Vagina (tissue), 2 donors: ENCODE data around the gene CDK2AP2. TPM values are rescaled to one million over a fixed set of nuclear protein-coding genes. Genes with fewer than 3 reads are reported as not detected.
"Not testable (repeated sequence)": the region's sequence is repeated elsewhere in the genome, so short reads cannot be mapped to it uniquely, and the experiment has no call there.

ENCODE experiments used
- DNase-seq, 2 donors: peaks; one replicate each; pipeline ENCODE4 v3.0.0-alpha.2; 2017; ENCODE audit errors: extremely low spot score in 2 of 2
- H3K27ac ChIP-seq: fragments of 200-600 bp; sonication (generic); one replicate; pipeline ENCODE4 v1.5.1; 2019
- H3K27me3 ChIP-seq: fragments of 200-600 bp; sonication (generic); one replicate; pipeline ENCODE4 v1.5.1; 2019
- H3K36me3 ChIP-seq, 2 donors: fragments of 200-600 bp; sonication (generic); one replicate each; pipeline ENCODE4 v1.5.1; 2017 to 2019
- H3K4me1 ChIP-seq: fragments of 200-600 bp; sonication (generic); one replicate; pipeline ENCODE4 v1.5.1; 2019
- H3K4me3 ChIP-seq, 2 donors: fragments of 200-600 bp; sonication (generic); 1 replicate in 1 of 2; 2 replicates in 1 of 2; pipeline ENCODE4 v1.5.1; 2016 to 2019
- H3K9me3 ChIP-seq: fragments of 200-600 bp; sonication (generic); one replicate; pipeline ENCODE4 v1.5.1; 2019
- POLR2A ChIP-seq, 2 donors: fragments of 450-650 bp; IDR thresholded peaks; one replicate each; pipeline ENCODE4 v1.6.1; 2017; ENCODE audit warnings: antibody characterized with exemption in 2 of 2, mild to moderate bottlenecking in 2 of 2, moderate library complexity in 2 of 2
- POLR2AphosphoS5 ChIP-seq, 2 donors: sonication (generic); formaldehyde crosslinking; IDR thresholded peaks; one replicate each; pipeline ENCODE4 v1.9.0; 2017; ENCODE audit warnings: antibody characterized with exemption in 2 of 2, mild to moderate bottlenecking in 2 of 2, low read depth in 1 of 2; ENCODE audit not compliant: insufficient read depth in 1 of 2
- intact Hi-C: fragments of 100-400 bp; cut with DNase I; formaldehyde crosslinking; loops from one replicate; pipeline ENCODE4 v1.15.1; 2023
- total RNA-seq: library from RNA; depleted of rRNA; stranded (reverse); fragments of >200 nt; gene quantifications from one replicate; pipeline ENCODE4 v1.2.3, GENCODE V29; 2016
- TF ChIP-seq, protein P1 (sequence below), 3 experiments: fragments of 450-650 bp in 2 of 3; fragments of 200-600 bp in 1 of 3; sonication (generic) in 1 of 3; IDR thresholded peaks; one replicate each; pipeline ENCODE4 v1.5.1; 2017 to 2019; ENCODE audit warnings: antibody characterized with exemption in 3 of 3, mild to moderate bottlenecking in 2 of 3, moderate library complexity in 2 of 3

CDK2AP2 gene
- total RNA-seq, 1 donor from 2014 or later = 46.4 TPM

DNA sequence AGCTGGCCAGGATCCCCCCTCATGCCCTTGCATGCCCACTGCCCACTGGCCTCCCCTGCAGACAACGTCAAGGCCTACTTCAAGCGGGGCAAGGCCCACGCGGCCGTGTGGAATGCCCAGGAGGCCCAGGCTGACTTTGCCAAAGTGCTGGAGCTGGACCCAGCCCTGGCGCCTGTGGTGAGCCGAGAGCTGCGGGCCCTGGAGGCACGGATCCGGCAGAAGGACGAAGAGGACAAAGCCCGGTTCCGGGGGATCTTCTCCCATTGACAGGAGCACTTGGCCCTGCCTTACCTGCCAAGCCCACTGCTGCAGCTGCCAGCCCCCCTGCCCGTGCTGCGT, 17.3 kb downstream of the CDK2AP2 start:
- Histone ChIP-seq H3K9me3 (no peaks in the 10 kb centered on the region), H3K4me1 (peaks cover 10% of the 10 kb centered on the region), H3K27me3 (no peaks in the 10 kb centered on the region), H3K36me3 (peaks cover 0 to 47% of the 10 kb centered on the region in 2 donors), H3K4me3 (no peak overlapping the region), H3K27ac (no peak overlapping the region)
- TF ChIP-seq, protein P1, sequence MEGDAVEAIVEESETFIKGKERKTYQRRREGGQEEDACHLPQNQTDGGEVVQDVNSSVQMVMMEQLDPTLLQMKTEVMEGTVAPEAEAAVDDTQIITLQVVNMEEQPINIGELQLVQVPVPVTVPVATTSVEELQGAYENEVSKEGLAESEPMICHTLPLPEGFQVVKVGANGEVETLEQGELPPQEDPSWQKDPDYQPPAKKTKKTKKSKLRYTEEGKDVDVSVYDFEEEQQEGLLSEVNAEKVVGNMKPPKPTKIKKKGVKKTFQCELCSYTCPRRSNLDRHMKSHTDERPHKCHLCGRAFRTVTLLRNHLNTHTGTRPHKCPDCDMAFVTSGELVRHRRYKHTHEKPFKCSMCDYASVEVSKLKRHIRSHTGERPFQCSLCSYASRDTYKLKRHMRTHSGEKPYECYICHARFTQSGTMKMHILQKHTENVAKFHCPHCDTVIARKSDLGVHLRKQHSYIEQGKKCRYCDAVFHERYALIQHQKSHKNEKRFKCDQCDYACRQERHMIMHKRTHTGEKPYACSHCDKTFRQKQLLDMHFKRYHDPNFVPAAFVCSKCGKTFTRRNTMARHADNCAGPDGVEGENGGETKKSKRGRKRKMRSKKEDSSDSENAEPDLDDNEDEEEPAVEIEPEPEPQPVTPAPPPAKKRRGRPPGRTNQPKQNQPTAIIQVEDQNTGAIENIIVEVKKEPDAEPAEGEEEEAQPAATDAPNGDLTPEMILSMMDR (IDR thresholded peaks at IDR 0.05) = no peak
- no peak for TF ChIP-seq POLR2AphosphoS5 (IDR thresholded peaks at IDR 0.05; ENCODE audit: insufficient read depth in 1 of 2, low read depth in 1 of 2)
- no peak for TF ChIP-seq POLR2A (IDR thresholded peaks at IDR 0.05)
- intact Hi-C loops = no loop called here
- no peak for DNase-seq

DNA sequence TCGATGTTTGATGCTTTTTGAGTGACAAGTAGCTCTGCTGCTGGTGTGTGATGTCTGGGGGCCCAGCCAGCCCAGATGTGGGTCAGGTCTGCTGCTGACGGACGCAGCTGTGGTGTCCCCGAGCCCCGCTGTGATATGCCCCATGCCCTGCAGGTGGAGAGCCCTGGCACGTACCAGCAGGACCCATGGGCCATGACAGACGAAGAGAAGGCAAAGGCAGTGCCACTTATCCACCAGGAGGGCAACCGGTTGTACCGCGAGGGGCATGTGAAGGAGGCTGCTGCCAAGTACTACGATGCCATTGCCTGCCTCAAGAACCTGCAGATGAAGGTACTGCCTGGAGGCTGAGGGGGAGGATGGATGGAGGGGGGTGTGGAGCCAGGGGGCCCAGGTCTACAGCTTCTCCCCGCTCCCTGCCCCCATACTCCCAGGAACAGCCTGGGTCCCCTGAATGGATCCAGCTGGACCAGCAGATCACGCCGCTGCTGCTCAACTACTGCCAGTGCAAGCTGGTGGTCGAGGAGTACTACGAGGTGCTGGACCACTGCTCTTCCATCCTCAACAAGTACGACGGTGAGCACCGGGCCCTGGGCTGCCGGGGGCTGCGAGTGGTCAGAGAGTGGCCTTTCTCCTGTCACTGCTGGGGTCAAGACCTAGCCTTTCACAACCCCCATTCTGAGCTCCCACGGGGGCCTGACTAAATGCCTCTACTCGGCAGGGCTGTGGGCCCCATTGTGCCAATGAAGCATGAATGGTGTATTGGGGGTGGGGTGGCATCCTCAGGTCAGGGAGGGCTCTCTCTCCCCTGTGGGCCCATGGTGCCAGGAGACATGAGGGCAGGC, 17.9 kb downstream of the CDK2AP2 start:
- no peak for DNase-seq
- TF ChIP-seq, protein P1 (IDR thresholded peaks at IDR 0.05) = no peak
- no peak for TF ChIP-seq POLR2A (IDR thresholded peaks at IDR 0.05)
- no peak for TF ChIP-seq POLR2AphosphoS5 (IDR thresholded peaks at IDR 0.05; ENCODE audit: insufficient read depth in 1 of 2, low read depth in 1 of 2)
- H3K36me3 ChIP-seq = peaks cover 0 to 47% of the 10 kb centered on the region in 2 donors

GRCh38 chr11:67489203-67489884, 18.6 kb downstream of the CDK2AP2 start:
- H3K27ac ChIP-seq = no peak overlapping the region
- TF ChIP-seq POLR2AphosphoS5 (IDR thresholded peaks at IDR 0.05; ENCODE audit: insufficient read depth in 1 of 2, low read depth in 1 of 2) (no peak), POLR2A (IDR thresholded peaks at IDR 0.05) (no peak)
- TF ChIP-seq, protein P1 (IDR thresholded peaks at IDR 0.05) = no peak
- no peaks in the 10 kb centered on the region for H3K9me3 ChIP-seq
- peaks cover 21% of the 10 kb centered on the region for H3K4me1 ChIP-seq
- H3K27me3 ChIP-seq = no peaks in the 10 kb centered on the region
- DNase-seq = no peak
- intact Hi-C loops = no loop called here
- peaks cover 0 to 47% of the 10 kb centered on the region in 2 donors for H3K36me3 ChIP-seq
- H3K4me3 ChIP-seq = no peak overlapping the region

More for the DNA sequence above, 17.9 kb downstream of the CDK2AP2 start:
- Histone ChIP-seq H3K27ac (no peak overlapping the region), H3K27me3 (no peaks in the 10 kb centered on the region), H3K4me3 (no peak overlapping the region), H3K4me1 (peaks cover 13% of the 10 kb centered on the region), H3K9me3 (no peaks in the 10 kb centered on the region)
- intact Hi-C loops = no loop called here

GRCh38 chr11:67486481-67487195, 21.3 kb downstream of the CDK2AP2 start:
- H3K27me3 ChIP-seq = no peaks in the 10 kb centered on the region
- no peak for DNase-seq
- H3K36me3 ChIP-seq = peaks cover 0 to 31% of the 10 kb centered on the region in 2 donors
- no peaks in the 10 kb centered on the region for H3K9me3 ChIP-seq
- intact Hi-C loops = no loop called here
- H3K27ac ChIP-seq = no peak overlapping the region
- TF ChIP-seq POLR2A (IDR thresholded peaks at IDR 0.05) = no peak
- TF ChIP-seq, protein P1 (IDR thresholded peaks at IDR 0.05) = no peak
- no peak for TF ChIP-seq POLR2AphosphoS5 (IDR thresholded peaks at IDR 0.05; ENCODE audit: insufficient read depth in 1 of 2, low read depth in 1 of 2)
- no peak overlapping the region for H3K4me3 ChIP-seq
- H3K4me1 ChIP-seq = peaks cover 33% of the 10 kb centered on the region

DNA sequence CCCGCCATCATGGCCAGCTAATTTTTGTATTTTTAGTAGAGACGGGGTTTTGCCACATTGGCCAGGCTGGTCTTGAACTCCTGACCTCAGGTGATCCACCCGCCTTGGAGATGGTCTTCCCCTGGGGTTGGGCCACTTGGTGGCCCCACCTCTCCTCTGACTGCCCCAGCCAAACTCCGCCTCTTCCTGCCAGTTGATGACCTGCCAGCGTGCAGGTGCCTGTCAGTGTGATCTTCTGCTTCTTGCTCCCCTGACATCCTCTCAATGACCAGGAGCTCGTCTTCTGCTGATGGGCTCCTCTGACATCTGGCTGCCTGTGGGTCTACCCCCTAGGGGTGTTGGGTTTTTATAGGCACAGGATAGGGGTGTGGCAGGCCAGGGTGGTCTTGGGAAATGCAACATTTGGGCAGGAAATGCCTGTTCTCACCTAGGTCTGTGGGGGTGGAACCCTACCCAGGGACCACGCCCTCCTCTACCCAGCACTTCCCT, 22.0 kb downstream of the CDK2AP2 start:
- H3K36me3 ChIP-seq = peaks cover 0 to 25% of the 10 kb centered on the region in 2 donors
- H3K27me3 ChIP-seq, H3K27ac ChIP-seq, H3K9me3 ChIP-seq, H3K4me3 ChIP-seq, DNase-seq, intact Hi-C loops: not testable (repeated sequence)
- H3K4me1 ChIP-seq = peaks cover 33% of the 10 kb centered on the region
